Measurements from ENCODE around the gene PALM.
A peak's percentile ranks its signal among the peaks of the same experiment; 100 is the strongest.

Gene PALM

GRCh38 chr19:680287-681028 lies 28.3 kb upstream of the PALM start:
- POLR2A ChIA-PET, result interaction anchor here (0.6 to 1.7 kb wide), 8 partner anchors 10 to 39 kb away, joined by 3 to 9 read pairs (median 4); partner anchors contain the start of genes PALM and RNF126
- CTCF ChIA-PET, result no interaction called here
- DNase-seq (ENCODE audit: extremely low spot score), result peak; percentile 99
- TF ChIP-seq ZNF384 (IDR thresholded peaks at IDR 0.05) (no peak), SUZ12 (IDR thresholded peaks at IDR 0.05) (no peak), LEF1 (IDR thresholded peaks at IDR 0.05; ENCODE audit: borderline replicate concordance) (0 out of 2 replicates have a peak, but pooled peaks have one; percentile 53), ELF4 (IDR thresholded peaks at IDR 0.05) (no peak), HDGF (IDR thresholded peaks at IDR 0.05; ENCODE audit: borderline replicate concordance) (no peak), ARNT (IDR thresholded peaks at IDR 0.05) (no peak), SP1 (IDR thresholded peaks at IDR 0.05) (peak; percentile 68; the same call in 1 of the 2 replicates)

GRCh38 chr19:681029-682019 lies 27.4 kb upstream of the PALM start:
- peak; percentile 94 for DNase-seq (ENCODE audit: extremely low spot score)
- ChIA-PET CTCF (no interaction called here), POLR2A (interaction anchor here (0.6 to 1.7 kb wide), 3 partner anchors 15 to 22 kb away, joined by 3 to 9 read pairs (median 5); partner anchors contain the start of gene RNF126)
- no peak for TF ChIP-seq HDGF (IDR thresholded peaks at IDR 0.05; ENCODE audit: borderline replicate concordance)

GRCh38 chr19:682678-683320 lies 25.9 kb upstream of the PALM start:
- POLR2A ChIA-PET, result no interaction called here
- no peak for TF ChIP-seq FOXA1 (IDR thresholded peaks at IDR 0.05)
- TF ChIP-seq PKNOX1 (IDR thresholded peaks at IDR 0.05), result no peak
- TF ChIP-seq L3MBTL2 (conservative IDR thresholded peaks at IDR 0.05), result no peak
- TF ChIP-seq FOXK2 (IDR thresholded peaks at IDR 0.05), result no peak
- no peak for TF ChIP-seq NFRKB (IDR thresholded peaks at IDR 0.05)
- CTCF ChIA-PET, result no interaction called here
- DNase-seq (ENCODE audit: extremely low spot score), result no peak

GRCh38 chr19:685454-685931 lies 23.2 kb upstream of the PALM start:
- ChIA-PET CTCF (no interaction called here), POLR2A (no interaction called here)
- TF ChIP-seq SP1 (IDR thresholded peaks at IDR 0.05) (no peak), FOXA1 (IDR thresholded peaks at IDR 0.05) (no peak), HDGF (IDR thresholded peaks at IDR 0.05; ENCODE audit: borderline replicate concordance) (no peak), FOXM1 (IDR thresholded peaks at IDR 0.05; ENCODE audit: borderline replicate concordance) (no peak), NFRKB (IDR thresholded peaks at IDR 0.05) (no peak), PKNOX1 (IDR thresholded peaks at IDR 0.05) (no peak), ARNT (IDR thresholded peaks at IDR 0.05) (no peak), L3MBTL2 (conservative IDR thresholded peaks at IDR 0.05) (no peak), ZNF384 (IDR thresholded peaks at IDR 0.05) (no peak), ELF4 (IDR thresholded peaks at IDR 0.05) (no peak), BHLHE40 (IDR thresholded peaks at IDR 0.05; ENCODE audit: borderline replicate concordance) (no peak), LEF1 (IDR thresholded peaks at IDR 0.05; ENCODE audit: borderline replicate concordance) (no peak), SUZ12 (IDR thresholded peaks at IDR 0.05) (no peak), CTBP1 (IDR thresholded peaks at IDR 0.05; ENCODE audit: borderline replicate concordance) (no peak), TARDBP (IDR thresholded peaks at IDR 0.05) (no peak), FOXK2 (IDR thresholded peaks at IDR 0.05) (no peak)
- no peak for DNase-seq (ENCODE audit: extremely low spot score)

GRCh38 chr19:686589-687297 lies 22.0 kb upstream of the PALM start:
- DNase-seq (ENCODE audit: extremely low spot score), result no peak
- TF ChIP-seq NFRKB (IDR thresholded peaks at IDR 0.05) (no peak), CTBP1 (IDR thresholded peaks at IDR 0.05; ENCODE audit: borderline replicate concordance) (no peak), SP1 (IDR thresholded peaks at IDR 0.05) (no peak), ARNT (IDR thresholded peaks at IDR 0.05) (no peak), ZNF384 (IDR thresholded peaks at IDR 0.05) (no peak)
- ChIA-PET CTCF (no interaction called here), POLR2A (no interaction called here)

GRCh38 chr19:687569-688166 lies 21.1 kb upstream of the PALM start:
- DNase-seq (ENCODE audit: extremely low spot score), result no peak
- POLR2A ChIA-PET, result no interaction called here
- CTCF ChIA-PET, result no interaction called here
- no peak for TF ChIP-seq L3MBTL2 (conservative IDR thresholded peaks at IDR 0.05)
- no peak for TF ChIP-seq HDGF (IDR thresholded peaks at IDR 0.05; ENCODE audit: borderline replicate concordance)
- no peak for TF ChIP-seq NFRKB (IDR thresholded peaks at IDR 0.05)
- TF ChIP-seq FOXK2 (IDR thresholded peaks at IDR 0.05), result no peak
- TF ChIP-seq ZNF384 (IDR thresholded peaks at IDR 0.05), result no peak
- no peak for TF ChIP-seq PKNOX1 (IDR thresholded peaks at IDR 0.05)
- no peak for TF ChIP-seq TARDBP (IDR thresholded peaks at IDR 0.05)
- TF ChIP-seq SUZ12 (IDR thresholded peaks at IDR 0.05), result no peak
- TF ChIP-seq ELF4 (IDR thresholded peaks at IDR 0.05), result no peak
- no peak for TF ChIP-seq LEF1 (IDR thresholded peaks at IDR 0.05; ENCODE audit: borderline replicate concordance)
- TF ChIP-seq BHLHE40 (IDR thresholded peaks at IDR 0.05; ENCODE audit: borderline replicate concordance), result no peak
- TF ChIP-seq SP1 (IDR thresholded peaks at IDR 0.05), result no peak
- no peak for TF ChIP-seq FOXM1 (IDR thresholded peaks at IDR 0.05; ENCODE audit: borderline replicate concordance)
- no peak for TF ChIP-seq ARNT (IDR thresholded peaks at IDR 0.05)
- TF ChIP-seq FOXA1 (IDR thresholded peaks at IDR 0.05), result no peak
- TF ChIP-seq CTBP1 (IDR thresholded peaks at IDR 0.05; ENCODE audit: borderline replicate concordance), result no peak
